ENCODE data around the gene LRPAP1. TPM values are rescaled to one million over a fixed set of nuclear protein-coding genes. Genes with fewer than 3 reads are reported as not detected.
"Not testable (repeated sequence)": the region's sequence is repeated elsewhere in the genome, so short reads cannot be mapped to it uniquely, and the experiment has no call there.

Gene LRPAP1
- total RNA-seq, 1 donor from 2014 or later, result 121 TPM

DNA sequence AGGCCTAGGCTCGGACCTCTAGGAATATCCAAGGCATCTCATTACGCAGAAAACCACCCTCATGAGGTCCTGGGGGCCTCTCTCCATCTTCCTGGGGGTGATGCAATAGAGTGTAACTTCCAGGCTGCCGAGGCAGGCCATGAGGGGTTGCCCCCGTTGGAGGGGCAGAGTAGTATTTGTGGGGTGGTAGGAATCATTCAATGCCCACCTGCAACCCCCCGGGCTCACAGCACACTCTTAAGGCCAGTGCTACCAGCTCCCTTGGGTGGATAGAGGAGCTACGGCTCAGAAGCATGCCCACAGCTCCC is 17.4 kb upstream of the LRPAP1 start:
- DNase-seq (ENCODE audit: low spot score in 2 of 2, unreplicated experiment in 2 of 2); H3K4me3 Mint-ChIP-seq; H3K4me1 Mint-ChIP-seq; H3K36me3 Mint-ChIP-seq; H3K27ac Mint-ChIP-seq; H3K9me3 Mint-ChIP-seq: not testable (repeated sequence)
- H3K27me3 Mint-ChIP-seq (ENCODE audit: low read depth), result peaks cover 14% of the 10 kb centered on the region

DNA sequence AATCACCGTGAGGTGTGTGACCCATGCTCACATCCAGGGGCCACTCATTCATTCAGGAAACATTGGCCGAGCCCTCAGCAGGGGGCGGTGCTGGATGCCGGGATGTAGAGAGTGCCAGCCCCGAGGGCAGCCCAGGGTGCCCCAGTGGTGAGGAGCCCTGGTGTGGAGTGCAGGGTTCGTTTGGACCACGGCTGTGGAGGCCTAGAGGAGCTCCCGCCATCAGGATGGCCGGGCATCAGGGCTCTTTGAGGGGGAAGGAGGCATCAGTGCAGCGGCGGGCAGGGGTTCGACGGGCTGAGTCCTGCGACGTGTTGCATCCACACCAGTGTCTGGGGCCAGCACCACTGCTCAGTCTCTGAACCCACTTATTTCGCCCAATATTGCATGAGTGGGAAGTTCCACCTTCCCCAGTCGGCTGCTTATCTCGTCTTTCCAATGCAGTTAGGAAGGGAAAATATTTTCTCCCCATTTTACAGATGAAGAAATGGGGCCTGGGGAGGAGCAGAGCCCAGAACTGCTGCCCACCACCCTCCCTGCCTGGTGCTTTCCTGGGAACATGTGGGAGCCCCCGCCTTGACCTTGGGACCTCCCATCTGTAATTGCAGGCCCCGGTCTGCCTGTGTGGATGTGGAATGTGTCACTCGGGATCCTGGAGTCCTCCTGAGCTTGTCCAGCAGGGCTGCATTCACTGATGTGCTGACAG is 16.9 kb upstream of the LRPAP1 start:
- H3K4me1 Mint-ChIP-seq; DNase-seq (ENCODE audit: low spot score in 2 of 2, unreplicated experiment in 2 of 2); H3K9me3 Mint-ChIP-seq; H3K27ac Mint-ChIP-seq; H3K36me3 Mint-ChIP-seq; H3K4me3 Mint-ChIP-seq: not testable (repeated sequence)
- H3K27me3 Mint-ChIP-seq (ENCODE audit: low read depth), result peaks cover 14% of the 10 kb centered on the region

DNA sequence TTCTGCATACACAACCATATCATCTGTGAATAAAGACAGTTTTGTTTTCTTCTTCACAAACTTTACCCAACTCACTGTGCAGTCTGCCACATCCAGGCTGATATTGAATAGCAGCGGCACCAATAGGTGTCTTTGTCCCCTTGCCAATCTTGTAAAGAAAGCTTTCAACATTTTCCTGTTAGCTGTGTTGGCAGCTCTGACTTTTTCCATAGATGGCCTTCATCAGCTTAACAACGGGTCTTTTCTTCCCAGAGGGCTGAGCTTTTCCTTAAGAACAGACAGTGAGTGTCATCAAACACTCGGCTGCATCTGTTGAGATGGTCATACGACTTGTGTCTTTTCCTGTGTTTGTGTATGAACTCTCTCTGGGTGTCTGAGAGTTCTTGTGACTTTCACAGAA is 14.5 kb upstream of the LRPAP1 start:
- H3K4me1 Mint-ChIP-seq; H3K36me3 Mint-ChIP-seq; DNase-seq (ENCODE audit: low spot score in 2 of 2, unreplicated experiment in 2 of 2); H3K9me3 Mint-ChIP-seq; H3K4me3 Mint-ChIP-seq; H3K27ac Mint-ChIP-seq: not testable (repeated sequence)
- H3K27me3 Mint-ChIP-seq (ENCODE audit: low read depth), result peaks cover 14% of the 10 kb centered on the region

DNA sequence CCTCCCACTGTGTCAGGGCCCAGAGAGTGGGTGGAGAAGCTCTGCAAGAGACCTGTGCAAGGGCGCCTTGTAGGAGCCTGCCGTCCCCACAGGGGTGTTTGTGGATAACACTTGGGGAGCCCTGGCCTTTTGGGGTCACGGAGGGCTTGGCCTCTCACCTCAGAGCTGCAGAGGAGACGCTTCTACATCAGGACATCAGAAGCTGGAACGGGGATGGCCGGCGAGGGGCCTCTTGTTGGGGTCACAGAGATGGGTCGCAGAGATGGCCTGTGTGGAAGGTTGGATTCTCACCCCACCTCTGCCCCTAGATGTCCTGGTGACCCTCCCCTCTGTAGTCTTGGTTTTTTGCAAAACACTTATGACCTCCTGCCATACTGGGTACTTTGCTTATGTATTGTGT is 13.1 kb upstream of the LRPAP1 start:
- not testable (repeated sequence) for DNase-seq (ENCODE audit: low spot score in 2 of 2, unreplicated experiment in 2 of 2); H3K4me1 Mint-ChIP-seq; H3K36me3 Mint-ChIP-seq; H3K9me3 Mint-ChIP-seq; H3K4me3 Mint-ChIP-seq; H3K27ac Mint-ChIP-seq
- peaks cover 14% of the 10 kb centered on the region for H3K27me3 Mint-ChIP-seq (ENCODE audit: low read depth)

DNA sequence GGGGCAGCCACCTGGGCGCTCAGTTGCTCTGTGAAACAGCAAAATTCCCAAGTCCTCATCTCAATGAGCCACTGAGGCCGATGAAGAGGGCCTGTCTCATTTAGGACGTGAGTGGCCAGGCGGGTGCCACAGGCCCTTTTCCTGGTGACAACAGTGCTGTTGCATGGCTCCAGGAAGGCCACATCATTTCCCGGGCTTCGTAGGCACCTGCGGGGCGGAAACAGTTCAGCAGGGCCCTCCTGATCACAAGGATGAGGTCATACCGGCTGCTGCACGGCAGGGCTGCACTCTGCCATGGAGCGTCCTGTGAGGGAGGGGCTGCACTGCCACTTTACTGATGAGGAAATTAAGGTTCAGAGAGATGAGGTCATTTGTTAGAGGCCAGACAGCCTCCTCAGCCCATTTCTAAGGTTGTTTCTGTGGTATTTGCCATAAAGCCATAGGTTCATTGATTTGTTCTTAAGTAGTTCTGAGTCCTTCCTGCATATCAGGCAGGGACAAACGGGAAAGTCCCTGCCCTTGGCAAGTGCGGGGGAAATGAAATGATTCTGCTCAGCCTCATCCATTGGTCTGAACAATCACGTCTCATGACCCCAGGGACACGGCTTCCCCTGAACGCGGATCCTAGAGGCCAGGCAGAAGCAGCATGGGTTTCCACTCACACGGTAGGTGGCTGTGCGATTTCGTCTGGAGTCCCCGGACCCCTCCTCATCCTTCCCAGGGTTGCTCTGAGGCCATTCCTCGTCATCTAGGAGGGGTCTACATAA is 12.2 kb upstream of the LRPAP1 start:
- peaks cover 14% of the 10 kb centered on the region for H3K27me3 Mint-ChIP-seq (ENCODE audit: low read depth)
- not testable (repeated sequence) for H3K4me1 Mint-ChIP-seq; H3K4me3 Mint-ChIP-seq; DNase-seq (ENCODE audit: low spot score in 2 of 2, unreplicated experiment in 2 of 2); H3K36me3 Mint-ChIP-seq; H3K27ac Mint-ChIP-seq; H3K9me3 Mint-ChIP-seq

- not testable (repeated sequence) for H3K27ac Mint-ChIP-seq; DNase-seq (ENCODE audit: low spot score in 2 of 2, unreplicated experiment in 2 of 2); H3K9me3 Mint-ChIP-seq; H3K4me1 Mint-ChIP-seq; H3K4me3 Mint-ChIP-seq; H3K36me3 Mint-ChIP-seq
- peaks cover 14% of the 10 kb centered on the region for H3K27me3 Mint-ChIP-seq (ENCODE audit: low read depth)
Measured at GRCh38 chr4:3543415-3543814, 11.2 kb upstream of the LRPAP1 start.

GRCh38 chr4:3538906-3539305 is 6.7 kb upstream of the LRPAP1 start:
- H3K4me1 Mint-ChIP-seq; H3K4me3 Mint-ChIP-seq; DNase-seq (ENCODE audit: low spot score in 2 of 2, unreplicated experiment in 2 of 2): not testable (repeated sequence)

DNA sequence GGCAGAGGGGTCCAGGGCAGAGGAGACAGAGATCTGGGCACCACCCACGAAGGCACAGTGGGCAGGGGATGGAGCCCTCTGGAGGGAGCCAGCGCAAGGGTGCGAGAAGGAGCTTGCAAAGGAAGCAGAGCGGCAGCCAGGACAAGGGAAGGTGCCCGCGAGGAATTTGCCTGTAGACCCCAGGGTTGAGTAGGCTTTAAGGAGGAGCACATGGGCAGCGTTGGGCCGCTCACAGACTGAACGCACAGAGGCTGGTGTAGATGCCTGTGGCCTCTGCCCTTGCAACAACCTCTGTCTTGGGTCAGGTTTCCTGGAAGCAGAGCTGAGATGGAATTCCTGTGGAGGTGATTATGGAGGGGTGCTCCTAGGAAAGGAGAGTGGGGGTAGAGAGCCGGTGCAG is 3.6 kb upstream of the LRPAP1 start:
- Mint-ChIP-seq H3K4me1 (peaks cover 11% of the 10 kb centered on the region), H3K27me3 (ENCODE audit: low read depth) (peaks cover 23% of the 10 kb centered on the region)
- DNase-seq (ENCODE audit: low spot score in 2 of 2, unreplicated experiment in 2 of 2); H3K36me3 Mint-ChIP-seq; H3K4me3 Mint-ChIP-seq; H3K27ac Mint-ChIP-seq; H3K9me3 Mint-ChIP-seq: not testable (repeated sequence)

More at GRCh38 chr4:3538906-3539305, 6.7 kb upstream of the LRPAP1 start:
- not testable (repeated sequence) for H3K9me3 Mint-ChIP-seq, H3K27ac Mint-ChIP-seq, H3K36me3 Mint-ChIP-seq
- peaks cover 15% of the 10 kb centered on the region for H3K27me3 Mint-ChIP-seq (ENCODE audit: low read depth)

- DNase-seq (ENCODE audit: low spot score in 2 of 2, unreplicated experiment in 2 of 2), result no peak
- no peaks in the 10 kb centered on the region for H3K36me3 Mint-ChIP-seq
- H3K4me3 Mint-ChIP-seq, result peak overlapping the region; percentile 38
- H3K4me1 Mint-ChIP-seq, result peaks cover 20% of the 10 kb centered on the region
- no peak overlapping the region for H3K27ac Mint-ChIP-seq
- TF ChIP-seq, protein P1, sequence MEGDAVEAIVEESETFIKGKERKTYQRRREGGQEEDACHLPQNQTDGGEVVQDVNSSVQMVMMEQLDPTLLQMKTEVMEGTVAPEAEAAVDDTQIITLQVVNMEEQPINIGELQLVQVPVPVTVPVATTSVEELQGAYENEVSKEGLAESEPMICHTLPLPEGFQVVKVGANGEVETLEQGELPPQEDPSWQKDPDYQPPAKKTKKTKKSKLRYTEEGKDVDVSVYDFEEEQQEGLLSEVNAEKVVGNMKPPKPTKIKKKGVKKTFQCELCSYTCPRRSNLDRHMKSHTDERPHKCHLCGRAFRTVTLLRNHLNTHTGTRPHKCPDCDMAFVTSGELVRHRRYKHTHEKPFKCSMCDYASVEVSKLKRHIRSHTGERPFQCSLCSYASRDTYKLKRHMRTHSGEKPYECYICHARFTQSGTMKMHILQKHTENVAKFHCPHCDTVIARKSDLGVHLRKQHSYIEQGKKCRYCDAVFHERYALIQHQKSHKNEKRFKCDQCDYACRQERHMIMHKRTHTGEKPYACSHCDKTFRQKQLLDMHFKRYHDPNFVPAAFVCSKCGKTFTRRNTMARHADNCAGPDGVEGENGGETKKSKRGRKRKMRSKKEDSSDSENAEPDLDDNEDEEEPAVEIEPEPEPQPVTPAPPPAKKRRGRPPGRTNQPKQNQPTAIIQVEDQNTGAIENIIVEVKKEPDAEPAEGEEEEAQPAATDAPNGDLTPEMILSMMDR (IDR thresholded peaks at IDR 0.05; ENCODE audit: unreplicated experiment), result no peak
- peaks cover 6% of the 10 kb centered on the region for H3K9me3 Mint-ChIP-seq
- peaks cover 23% of the 10 kb centered on the region for H3K27me3 Mint-ChIP-seq (ENCODE audit: low read depth)
Measured at GRCh38 chr4:3533423-3533820, 1.2 kb upstream of the LRPAP1 start.

All from mesothelial cell of epicardium (in vitro differentiated cells).